NCI-H2227 (cell line): ENCODE measurements around the gene PSMA7.

ENCODE experiments used
- DNase-seq: peaks from one replicate; lab custom pipeline; 2025; ENCODE audit not compliant: unreplicated experiment; lab: John Stamatoyannopoulos, UW

Gene PSMA7

GRCh38 chr20:62137478-62138203 lies 5.6 kb downstream of the PSMA7 start:
- DNase-seq: no peak

GRCh38 chr20:62137092-62137384 lies 6.2 kb downstream of the PSMA7 start:
- no peak for DNase-seq

- peak; percentile 77 for DNase-seq
Measured at GRCh38 chr20:62136283-62137091, 6.7 kb downstream of the PSMA7 start.

GRCh38 chr20:62135573-62136266 lies 7.5 kb downstream of the PSMA7 start:
- DNase-seq: no peak

- DNase-seq: no peak
Measured at GRCh38 chr20:62134735-62135231, 8.4 kb downstream of the PSMA7 start.

GRCh38 chr20:62133864-62134263 lies 9.3 kb downstream of the PSMA7 start:
- no peak for DNase-seq

- no peak for DNase-seq
Measured at GRCh38 chr20:62133051-62133845, 9.9 kb downstream of the PSMA7 start.

GRCh38 chr20:62132421-62132820 lies 10.8 kb downstream of the PSMA7 start:
- DNase-seq: no peak

GRCh38 chr20:62131560-62132320 lies 11.5 kb downstream of the PSMA7 start:
- no peak for DNase-seq

- no peak for DNase-seq
Measured at GRCh38 chr20:62129731-62130531, 13.3 kb downstream of the PSMA7 start.

GRCh38 chr20:62128502-62128901 lies 14.7 kb downstream of the PSMA7 start:
- no peak for DNase-seq

GRCh38 chr20:62127799-62128198 lies 15.4 kb downstream of the PSMA7 start:
- no peak for DNase-seq

GRCh38 chr20:62126141-62126540 lies 17.1 kb downstream of the PSMA7 start:
- DNase-seq: no peak

GRCh38 chr20:62123450-62124118 lies 19.6 kb downstream of the PSMA7 start:
- peak; percentile 60 for DNase-seq

GRCh38 chr20:62122654-62123449 lies 20.3 kb downstream of the PSMA7 start:
- peak; percentile 61 for DNase-seq

GRCh38 chr20:62121776-62122653 lies 21.2 kb downstream of the PSMA7 start, which contains the start of gene LSM14B:
Gene LSM14B (plus strand): TSS chr20:62122475. CDS start chr20:62122667, 192 bp downstream.
- peak; percentile 99 for DNase-seq
